ENCODE data around the gene DRP2.

GRCh38 chrX:101258259-101258581 is 38.6 kb downstream of the DRP2 start:
- TF ChIP-seq, protein P1, sequence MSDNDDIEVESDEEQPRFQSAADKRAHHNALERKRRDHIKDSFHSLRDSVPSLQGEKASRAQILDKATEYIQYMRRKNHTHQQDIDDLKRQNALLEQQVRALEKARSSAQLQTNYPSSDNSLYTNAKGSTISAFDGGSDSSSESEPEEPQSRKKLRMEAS (IDR thresholded peaks at IDR 0.05) = no peak
- no peak for TF ChIP-seq POLR2A (IDR thresholded peaks at IDR 0.05; ENCODE audit: insufficient read depth in 1 of 2, low read depth in 2 of 2, low read length in 2 of 2)
- TF ChIP-seq ZNF343 (CRISPR knock-in tag; IDR thresholded peaks at IDR 0.05) = no peak
- TF ChIP-seq ZFP1 (CRISPR knock-in tag; IDR thresholded peaks at IDR 0.05) = no peak
- TF ChIP-seq, protein P2, sequence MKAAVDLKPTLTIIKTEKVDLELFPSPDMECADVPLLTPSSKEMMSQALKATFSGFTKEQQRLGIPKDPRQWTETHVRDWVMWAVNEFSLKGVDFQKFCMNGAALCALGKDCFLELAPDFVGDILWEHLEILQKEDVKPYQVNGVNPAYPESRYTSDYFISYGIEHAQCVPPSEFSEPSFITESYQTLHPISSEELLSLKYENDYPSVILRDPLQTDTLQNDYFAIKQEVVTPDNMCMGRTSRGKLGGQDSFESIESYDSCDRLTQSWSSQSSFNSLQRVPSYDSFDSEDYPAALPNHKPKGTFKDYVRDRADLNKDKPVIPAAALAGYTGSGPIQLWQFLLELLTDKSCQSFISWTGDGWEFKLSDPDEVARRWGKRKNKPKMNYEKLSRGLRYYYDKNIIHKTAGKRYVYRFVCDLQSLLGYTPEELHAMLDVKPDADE (CRISPR knock-in tag; IDR thresholded peaks at IDR 0.05) = no peak
- TF ChIP-seq NFATC3 (CRISPR knock-in tag; IDR thresholded peaks at IDR 0.05) = no peak
- no peak for TF ChIP-seq ZNF512B (CRISPR knock-in tag; IDR thresholded peaks at IDR 0.05; ENCODE audit: borderline replicate concordance)
- no peak for TF ChIP-seq ZBTB1 (CRISPR knock-in tag; IDR thresholded peaks at IDR 0.05; ENCODE audit: borderline replicate concordance)
